GM20000 (cell line): ENCODE measurements around the gene RANGAP1.
"Not testable (repeated sequence)": the region's sequence is repeated elsewhere in the genome, so short reads cannot be mapped to it uniquely, and the experiment has no call there.

Experiments
- DNase-seq: peaks from one replicate; pipeline ENCODE4 v3.0.0; 2012; ENCODE audit warnings: low spot score
- CTCF ChIP-seq: IDR thresholded peaks from 2 replicates; pipeline ENCODE4 v1.5.1; 2012; ENCODE audit warnings: mild to moderate bottlenecking, control low read depth; ENCODE audit errors: extremely low read depth, missing control alignments

Gene RANGAP1

GRCh38 chr22:41267958-41268357, 18.0 kb downstream of the RANGAP1 start:
- no peak for TF ChIP-seq CTCF

DNA sequence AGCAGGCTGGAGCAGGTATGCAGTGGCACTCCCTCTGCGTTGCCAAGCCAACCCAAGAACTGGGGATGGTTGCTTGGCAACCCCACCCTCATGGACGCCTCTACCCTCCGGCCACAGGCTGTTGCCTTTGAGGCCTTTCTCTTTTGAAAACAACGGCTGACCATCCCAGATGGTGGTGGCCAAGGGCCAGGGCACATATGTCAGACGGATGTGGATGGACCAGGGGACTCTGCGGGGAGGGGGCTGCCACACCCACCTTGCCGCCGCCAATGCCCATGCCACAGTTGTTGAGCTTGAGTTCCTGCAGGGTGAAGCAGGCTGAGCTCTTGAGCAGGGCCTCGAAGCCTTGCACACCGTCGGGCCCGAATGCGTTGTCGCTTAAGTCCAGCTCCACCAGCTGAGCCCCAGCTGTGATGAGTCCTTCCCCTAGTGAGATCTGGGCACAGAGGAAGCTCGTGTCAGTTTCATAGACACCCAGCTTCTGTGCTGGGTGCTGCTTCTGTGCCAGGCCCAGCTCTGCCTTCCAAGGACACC, 21.5 kb downstream of the RANGAP1 start:
- DNase-seq = no peak
- no peak for TF ChIP-seq CTCF

More at GRCh38 chr22:41267958-41268357, 18.0 kb downstream of the RANGAP1 start:
- no peak for DNase-seq

- TF ChIP-seq CTCF = no peak
- DNase-seq = no peak
Measured at GRCh38 chr22:41263704-41264103, 22.3 kb downstream of the RANGAP1 start.

DNA sequence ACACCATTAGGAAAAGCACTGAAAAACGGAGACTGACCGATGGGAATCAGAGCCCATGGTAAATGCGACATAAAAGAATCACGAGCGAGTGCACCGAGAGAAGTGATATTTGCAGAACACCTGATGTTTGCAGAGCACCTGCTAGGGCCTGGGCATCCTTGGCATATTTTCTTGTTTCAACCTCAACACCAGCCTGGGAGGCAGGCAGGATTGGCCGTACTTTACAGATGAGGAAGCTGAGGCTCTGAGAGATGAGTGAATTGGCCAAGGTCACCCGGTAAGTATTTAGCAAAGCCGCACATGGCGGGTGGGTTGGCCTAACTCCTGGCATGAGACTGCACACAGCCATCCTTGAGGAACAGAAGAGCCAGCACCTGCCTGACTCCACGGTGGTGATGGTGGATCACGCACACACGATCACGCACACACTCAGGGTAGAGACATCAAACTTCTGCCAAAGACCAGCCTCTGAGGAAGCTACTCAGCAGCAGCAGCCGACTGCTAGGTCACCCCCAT, 23.7 kb downstream of the RANGAP1 start:
- DNase-seq = no peak
- no peak for TF ChIP-seq CTCF

DNA sequence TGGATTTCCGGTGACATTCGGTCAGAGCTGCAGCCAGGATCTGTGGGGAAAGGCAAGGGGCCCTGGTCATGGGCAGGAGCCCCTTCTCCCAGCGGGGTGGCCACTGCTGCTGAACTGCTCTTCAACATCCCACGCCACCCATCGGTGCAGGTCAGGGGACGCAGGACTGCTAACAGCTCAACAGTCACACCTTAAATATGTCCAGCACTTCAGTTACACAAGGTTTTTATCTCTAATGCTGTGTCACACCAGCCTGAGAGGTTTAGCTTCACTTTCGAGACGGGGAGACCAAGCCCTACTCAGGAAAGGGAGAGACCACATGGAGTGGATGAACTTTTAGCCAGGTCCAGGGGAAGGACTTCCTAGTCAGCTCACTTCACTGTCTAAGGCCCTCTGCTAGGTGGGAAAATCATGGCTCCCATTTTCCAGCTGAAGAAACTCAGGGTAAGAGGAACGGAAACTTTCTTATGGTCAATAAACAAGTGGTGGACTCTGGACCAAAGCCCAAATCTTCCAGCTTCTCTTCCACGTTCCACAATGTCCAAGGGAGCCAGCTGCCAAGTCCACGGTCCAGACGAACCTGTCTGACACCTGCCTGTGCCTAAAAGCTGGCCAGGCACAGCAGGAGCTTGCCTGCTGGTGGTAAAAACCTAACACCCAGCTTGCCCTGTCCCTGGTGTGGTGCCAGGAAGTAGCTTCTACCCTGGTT, 24.3 kb downstream of the RANGAP1 start:
- TF ChIP-seq CTCF = no peak
- no peak for DNase-seq

GRCh38 chr22:41260871-41261270, 25.1 kb downstream of the RANGAP1 start:
- no peak for TF ChIP-seq CTCF
- DNase-seq = no peak

DNA sequence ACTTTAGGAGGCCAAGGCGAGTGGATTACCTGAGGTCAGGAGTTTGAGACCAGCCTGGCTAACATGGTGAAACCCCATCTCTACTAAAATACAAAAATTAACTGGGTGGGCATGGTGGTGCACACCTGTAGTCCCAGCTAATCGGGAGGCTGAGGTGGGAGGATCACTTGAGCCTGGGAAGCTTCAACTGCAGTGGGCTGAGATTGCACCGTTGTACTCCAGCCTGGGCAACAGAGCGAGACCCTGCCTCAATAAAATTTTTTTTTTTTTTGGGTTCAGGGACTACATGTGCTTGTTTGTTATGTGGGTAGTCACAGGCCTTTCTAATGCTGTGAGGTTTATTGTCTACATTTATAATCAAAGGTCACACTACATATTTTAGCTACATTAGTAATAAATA, 26.2 kb downstream of the RANGAP1 start:
- DNase-seq = not testable (repeated sequence)

DNA sequence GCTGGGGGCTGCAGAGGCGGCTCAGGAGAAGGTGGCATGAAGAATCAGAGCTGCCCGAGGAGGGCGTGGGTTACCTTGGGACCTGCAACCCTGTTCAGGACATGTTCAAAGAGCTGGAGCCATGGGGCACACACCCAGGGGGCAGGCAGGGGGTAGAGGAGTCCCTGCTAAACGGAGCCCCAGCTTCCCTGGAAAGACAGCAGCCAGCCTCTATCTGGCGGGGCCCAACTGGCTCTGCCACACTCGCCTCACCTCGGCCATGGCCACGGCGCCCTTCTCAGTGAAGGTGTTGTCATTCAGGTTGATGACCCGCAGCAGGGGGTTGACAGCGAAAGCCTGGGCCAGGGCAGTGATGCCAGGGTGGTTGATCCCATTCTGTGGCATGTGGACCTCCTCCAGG, 28.3 kb downstream of the RANGAP1 start:
- TF ChIP-seq CTCF = no peak
- no peak for DNase-seq
